ENCODE measurements around the gene GABPA. TPM values are rescaled to one million over a fixed set of nuclear protein-coding genes. Genes with fewer than 3 reads are reported as not detected.

GABPA gene
- total RNA-seq, 2 donors from 2014 or later = 23.5 to 23.6 TPM

GRCh38 chr21:25806060-25806459 lies 71.3 kb downstream of the GABPA start:
- no peaks in the 10 kb centered on the region for H3K9me3 Mint-ChIP-seq

GRCh38 chr21:25807191-25807590 lies 72.4 kb downstream of the GABPA start:
- H3K4me1 Mint-ChIP-seq (ENCODE audit: low read depth in 2 of 2) = peaks cover 0 to 4% of the 10 kb centered on the region in 2 donors
- H3K9me3 Mint-ChIP-seq = no peaks in the 10 kb centered on the region
- no peaks in the 10 kb centered on the region for H3K36me3 Mint-ChIP-seq
- H3K27ac Mint-ChIP-seq = no peak overlapping the region
- ATAC-seq = no peak
- no peak overlapping the region for H3K4me3 Mint-ChIP-seq
- peaks cover 4 to 18% of the 10 kb centered on the region in 2 donors for H3K27me3 Mint-ChIP-seq
- DNase-seq (ENCODE audit: low spot score) = no peak

More at GRCh38 chr21:25806060-25806459, 71.3 kb downstream of the GABPA start:
- ATAC-seq (no peak), DNase-seq (ENCODE audit: low spot score) (no peak)
- Mint-ChIP-seq H3K27me3 (peaks cover 10 to 25% of the 10 kb centered on the region in 2 donors), H3K27ac (no peak overlapping the region), H3K36me3 (no peaks in the 10 kb centered on the region), H3K4me3 (no peak overlapping the region), H3K4me1 (ENCODE audit: low read depth in 2 of 2) (peaks cover 6 to 12% of the 10 kb centered on the region in 2 donors)

- H3K27ac Mint-ChIP-seq = no peak overlapping the region
- peaks cover 4 to 10% of the 10 kb centered on the region in 2 donors for H3K27me3 Mint-ChIP-seq
- no peak overlapping the region for H3K4me3 Mint-ChIP-seq
- no peaks in the 10 kb centered on the region for H3K9me3 Mint-ChIP-seq
- ATAC-seq = no peak
- no peak for DNase-seq (ENCODE audit: low spot score)
- peaks cover 0 to 4% of the 10 kb centered on the region in 2 donors for H3K4me1 Mint-ChIP-seq (ENCODE audit: low read depth in 2 of 2)
- no peaks in the 10 kb centered on the region for H3K36me3 Mint-ChIP-seq
Measured at GRCh38 chr21:25809013-25809412, 74.2 kb downstream of the GABPA start.

- no peak overlapping the region for H3K27ac Mint-ChIP-seq
- DNase-seq (ENCODE audit: low spot score) (no peak), ATAC-seq (no peak)
- no peak overlapping the region for H3K4me3 Mint-ChIP-seq
- peaks cover 2 to 10% of the 10 kb centered on the region in 2 donors for H3K27me3 Mint-ChIP-seq
- no peaks in the 10 kb centered on the region for H3K36me3 Mint-ChIP-seq
- H3K9me3 Mint-ChIP-seq = no peaks in the 10 kb centered on the region
- H3K4me1 Mint-ChIP-seq (ENCODE audit: low read depth in 2 of 2) = peaks cover 0 to 4% of the 10 kb centered on the region in 2 donors
Measured at GRCh38 chr21:25811186-25811585, 76.4 kb downstream of the GABPA start.

- Mint-ChIP-seq H3K27me3 (peaks cover 0 to 5% of the 10 kb centered on the region in 2 donors), H3K36me3 (no peaks in the 10 kb centered on the region), H3K4me1 (ENCODE audit: low read depth in 2 of 2) (peaks cover 0 to 2% of the 10 kb centered on the region in 2 donors), H3K4me3 (no peak overlapping the region), H3K9me3 (no peaks in the 10 kb centered on the region), H3K27ac (no peak overlapping the region)
- DNase-seq (ENCODE audit: low spot score) = no peak
- ATAC-seq = no peak
Measured at GRCh38 chr21:25813917-25814316, 79.1 kb downstream of the GABPA start.

- Mint-ChIP-seq H3K4me1 (ENCODE audit: low read depth in 2 of 2) (no peaks in the 10 kb centered on the region), H3K9me3 (no peaks in the 10 kb centered on the region), H3K27ac (no peak overlapping the region), H3K36me3 (no peaks in the 10 kb centered on the region), H3K4me3 (no peak overlapping the region), H3K27me3 (peaks cover 3 to 6% of the 10 kb centered on the region in 2 donors)
- DNase-seq (ENCODE audit: low spot score) = no peak
- no peak for ATAC-seq
Measured at GRCh38 chr21:25818121-25818520, 83.3 kb downstream of the GABPA start.

GRCh38 chr21:25818551-25818950 lies 83.8 kb downstream of the GABPA start:
- no peak overlapping the region for H3K4me3 Mint-ChIP-seq
- no peaks in the 10 kb centered on the region for H3K9me3 Mint-ChIP-seq
- no peak for DNase-seq (ENCODE audit: low spot score)
- H3K4me1 Mint-ChIP-seq (ENCODE audit: low read depth in 2 of 2) = no peaks in the 10 kb centered on the region
- peaks cover 3 to 6% of the 10 kb centered on the region in 2 donors for H3K27me3 Mint-ChIP-seq
- H3K27ac Mint-ChIP-seq = no peak overlapping the region
- H3K36me3 Mint-ChIP-seq = no peaks in the 10 kb centered on the region
- no peak for ATAC-seq

Other genes with a start within 250 kb of the GABPA start
- gene MRPL39, start 127.5 kb upstream of the GABPA start, total RNA-seq = 10 to 100 TPM; 40.6 to 46.1 TPM
- under 1 TPM; 0.45 to 0.50 TPM for gene JAM2, start 95.7 kb upstream of the GABPA start, total RNA-seq
- 100 to 1,000 TPM in 1 of 2 donors, 10 to 100 TPM in 1; 52.1 to 124 TPM for gene ATP5PF, start 68 bp upstream of the GABPA start, total RNA-seq